Gastroesophageal sphincter (tissue), 4 donors: ENCODE measurements around the gene GPRASP2. TPM values are rescaled to one million over a fixed set of nuclear protein-coding genes. Genes with fewer than 3 reads are reported as not detected.

Source experiments
- ATAC-seq: fragments of 150-250 bp; one replicate; pipeline ENCODE4 v1.9.1; 2016; ENCODE audit warnings: mild to moderate bottlenecking, moderate library complexity
- H3K27ac ChIP-seq, 4 donors: fragments of 200-600 bp; sonication (generic) in 3 of 4; 1 replicate in 3 of 4; 2 replicates in 1 of 4; pipeline ENCODE4 v1.5.1; 2016 to 2019
- H3K27me3 ChIP-seq: fragments of 200-600 bp; sonication (generic); one replicate; pipeline ENCODE4 v1.5.1; 2019
- H3K36me3 ChIP-seq, 2 donors: fragments of 200-600 bp; sonication (generic); one replicate each; pipeline ENCODE4 v1.5.1; 2019; ENCODE audit warnings: control low read depth in 1 of 2
- H3K4me1 ChIP-seq, 3 donors: fragments of 200-600 bp; sonication (generic); 1 replicate in 2 of 3; 2 replicates in 1 of 3; pipeline ENCODE4 v1.5.1; 2016 to 2019; ENCODE audit warnings: control low read depth in 2 of 3
- H3K4me3 ChIP-seq, 2 donors: fragments of 200-600 bp; sonication (generic); one replicate each; pipeline ENCODE4 v1.5.1; 2019; ENCODE audit warnings: mild to moderate bottlenecking in 1 of 2, moderate library complexity in 1 of 2
- H3K9me3 ChIP-seq, 3 donors: fragments of 200-600 bp; sonication (generic); one replicate each; pipeline ENCODE4 v1.5.1; 2017 to 2019; ENCODE audit warnings: control low read depth in 2 of 3
- CTCF ChIP-seq, 4 experiments: fragments of 200-600 bp in 2 of 4; fragments of 450-650 bp in 2 of 4; sonication (generic) in 1 of 4; IDR thresholded peaks; one replicate each; pipeline ENCODE4 v1.5.1; 2017 to 2019; ENCODE audit warnings: antibody characterized with exemption in 4 of 4, mild to moderate bottlenecking in 2 of 4, moderate library complexity in 2 of 4
- EP300 ChIP-seq: sonication (generic); formaldehyde crosslinking; IDR thresholded peaks from one replicate; pipeline ENCODE4 v1.6.1; 2017; ENCODE audit warnings: antibody characterized with exemption, mild to moderate bottlenecking
- POLR2A ChIP-seq, 2 donors: fragments of 450-650 bp; IDR thresholded peaks; one replicate each; pipeline ENCODE4 v1.6.1; 2017; ENCODE audit warnings: antibody characterized with exemption in 2 of 2, mild to moderate bottlenecking in 2 of 2, moderate library complexity in 1 of 2
- POLR2AphosphoS5 ChIP-seq: sonication (generic); formaldehyde crosslinking; IDR thresholded peaks from one replicate; pipeline ENCODE4 v1.6.1; 2017; ENCODE audit warnings: antibody characterized with exemption
- WGBS, 2 donors: methylation state at CpG; one replicate each; pipeline ENCODE4 v1.1.5; 2018; ENCODE audit warnings: low coverage in 1 of 2; 5-methylcytosine and 5-hydroxymethylcytosine counted together
- total RNA-seq, 4 donors: library from RNA; depleted of rRNA; stranded (reverse); fragments of >200 nt; gene quantifications; one replicate each; pipeline ENCODE4 v1.1.0, GENCODE V29; 2016

The GPRASP2 gene
- total RNA-seq, 4 donors from 2014 or later: 12.6 to 14.3 (median 13.4) TPM

- TF ChIP-seq EP300 (no peak), POLR2A (IDR thresholded peaks at IDR 0.05) (no peak), CTCF (IDR thresholded peaks at IDR 0.05) (no peak), POLR2AphosphoS5 (no peak)
- Histone ChIP-seq H3K9me3 (peaks cover 0 to 17% (median 0%) of the 10 kb centered on the region in 3 donors), H3K36me3 (no peaks in the 10 kb centered on the region), H3K4me1 (no peaks in the 10 kb centered on the region), H3K27me3 (no peaks in the 10 kb centered on the region), H3K4me3 (no peak overlapping the region), H3K27ac (no peak overlapping the region)
- WGBS, 2 donors: 75% methylated on average over 1 of the region's 2 CpGs; no CpG with 5 or more reads in 1 of the 2 donors
- ATAC-seq: no peak
Measured at GRCh38 chrX:102684772-102685520, 27.3 kb upstream of the GPRASP2 start.

GRCh38 chrX:102694749-102695148, 17.5 kb upstream of the GPRASP2 start:
- TF ChIP-seq CTCF (IDR thresholded peaks at IDR 0.05) (no peak), EP300 (no peak), POLR2A (IDR thresholded peaks at IDR 0.05) (no peak), POLR2AphosphoS5 (no peak)
- H3K27ac ChIP-seq: no peak overlapping the region
- WGBS, 2 donors: 70 to 100% methylated on average over 2 of the region's 3 CpGs
- no peaks in the 10 kb centered on the region for H3K36me3 ChIP-seq
- H3K27me3 ChIP-seq: no peaks in the 10 kb centered on the region
- no peak for ATAC-seq
- H3K4me1 ChIP-seq: no peaks in the 10 kb centered on the region
- peaks cover 0 to 5% (median 0%) of the 10 kb centered on the region in 3 donors for H3K9me3 ChIP-seq
- H3K4me3 ChIP-seq: no peak overlapping the region

GRCh38 chrX:102696306-102696705, 15.9 kb upstream of the GPRASP2 start:
- Histone ChIP-seq H3K36me3 (no peaks in the 10 kb centered on the region), H3K27ac (no peak overlapping the region), H3K4me3 (no peak overlapping the region), H3K9me3 (peaks cover 0 to 5% (median 0%) of the 10 kb centered on the region in 3 donors), H3K27me3 (no peaks in the 10 kb centered on the region), H3K4me1 (no peaks in the 10 kb centered on the region)
- TF ChIP-seq POLR2AphosphoS5 (no peak), POLR2A (IDR thresholded peaks at IDR 0.05) (no peak), CTCF (IDR thresholded peaks at IDR 0.05) (no peak), EP300 (no peak)
- no peak for ATAC-seq

- Histone ChIP-seq H3K27me3 (no peaks in the 10 kb centered on the region), H3K9me3 (no peaks in the 10 kb centered on the region), H3K27ac (no peak overlapping the region), H3K36me3 (no peaks in the 10 kb centered on the region), H3K4me3 (no peak overlapping the region), H3K4me1 (no peaks in the 10 kb centered on the region)
- no peak for ATAC-seq
- no peak for TF ChIP-seq POLR2A (IDR thresholded peaks at IDR 0.05)
- TF ChIP-seq EP300: no peak
- TF ChIP-seq CTCF (IDR thresholded peaks at IDR 0.05): no peak
- TF ChIP-seq POLR2AphosphoS5: no peak
Measured at GRCh38 chrX:102697494-102697893, 14.8 kb upstream of the GPRASP2 start.

GRCh38 chrX:102708900-102709299, 3.3 kb upstream of the GPRASP2 start:
- Histone ChIP-seq H3K4me3 (no peak overlapping the region), H3K9me3 (no peaks in the 10 kb centered on the region), H3K27me3 (no peaks in the 10 kb centered on the region), H3K4me1 (peaks cover 0 to 7% (median 0%) of the 10 kb centered on the region in 3 donors), H3K27ac (no peak overlapping the region), H3K36me3 (no peaks in the 10 kb centered on the region)
- 21 to 44% methylated on average over 1 to 2 of the region's 2 CpGs for whole genome bisulfite sequencing, 2 donors
- ATAC-seq: no peak
- TF ChIP-seq EP300 (no peak), CTCF (IDR thresholded peaks at IDR 0.05) (no peak), POLR2A (IDR thresholded peaks at IDR 0.05) (no peak), POLR2AphosphoS5 (no peak)
